Astrocyte (in vitro differentiated cells and primary cell): ENCODE measurements around the gene IL1RAPL2.
"Not testable (repeated sequence)": the region's sequence is repeated elsewhere in the genome, so short reads cannot be mapped to it uniquely, and the experiment has no call there.

Experiments
- EZH2 ChIP-seq: IDR thresholded peaks from 2 replicates; pipeline ENCODE4 v1.6.1; 2012; ENCODE audit warnings: mild to moderate bottlenecking, low read length, inconsistent platforms; ENCODE audit not compliant: insufficient read depth
- TF ChIP-seq, protein P1 (sequence below): IDR thresholded peaks from 2 replicates; pipeline ENCODE4 v1.5.1; 2011; ENCODE audit warnings: low read depth, mild to moderate bottlenecking, inconsistent platforms, low read length, moderate library complexity; ENCODE audit not compliant: insufficient read depth

DNA sequence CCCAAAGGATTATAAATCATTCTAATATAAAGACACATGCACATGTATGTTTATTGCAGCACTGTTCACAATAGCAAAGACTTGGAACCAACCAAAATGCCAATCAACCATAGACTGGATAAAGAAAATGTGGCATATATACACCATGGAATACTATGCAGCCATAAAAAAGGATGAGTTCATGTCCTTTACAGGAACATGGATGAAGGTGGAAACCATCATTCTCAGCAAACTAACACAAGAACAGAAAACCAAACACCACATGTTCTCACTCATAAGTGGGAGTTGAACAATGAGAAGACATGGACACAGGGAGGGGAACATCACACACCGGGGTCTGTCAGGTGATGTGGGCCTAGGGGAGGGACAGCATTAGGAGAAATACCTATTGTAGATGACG, 23.6 kb upstream of the IL1RAPL2 start:
- TF ChIP-seq, protein P1, sequence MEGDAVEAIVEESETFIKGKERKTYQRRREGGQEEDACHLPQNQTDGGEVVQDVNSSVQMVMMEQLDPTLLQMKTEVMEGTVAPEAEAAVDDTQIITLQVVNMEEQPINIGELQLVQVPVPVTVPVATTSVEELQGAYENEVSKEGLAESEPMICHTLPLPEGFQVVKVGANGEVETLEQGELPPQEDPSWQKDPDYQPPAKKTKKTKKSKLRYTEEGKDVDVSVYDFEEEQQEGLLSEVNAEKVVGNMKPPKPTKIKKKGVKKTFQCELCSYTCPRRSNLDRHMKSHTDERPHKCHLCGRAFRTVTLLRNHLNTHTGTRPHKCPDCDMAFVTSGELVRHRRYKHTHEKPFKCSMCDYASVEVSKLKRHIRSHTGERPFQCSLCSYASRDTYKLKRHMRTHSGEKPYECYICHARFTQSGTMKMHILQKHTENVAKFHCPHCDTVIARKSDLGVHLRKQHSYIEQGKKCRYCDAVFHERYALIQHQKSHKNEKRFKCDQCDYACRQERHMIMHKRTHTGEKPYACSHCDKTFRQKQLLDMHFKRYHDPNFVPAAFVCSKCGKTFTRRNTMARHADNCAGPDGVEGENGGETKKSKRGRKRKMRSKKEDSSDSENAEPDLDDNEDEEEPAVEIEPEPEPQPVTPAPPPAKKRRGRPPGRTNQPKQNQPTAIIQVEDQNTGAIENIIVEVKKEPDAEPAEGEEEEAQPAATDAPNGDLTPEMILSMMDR, result not testable (repeated sequence)
- TF ChIP-seq EZH2, result not testable (repeated sequence)
